Renal pelvis (tissue), 4 donors: Measurements from ENCODE around the gene CD84. TPM values are rescaled to one million over a fixed set of nuclear protein-coding genes. Genes with fewer than 3 reads are reported as not detected.
"Not testable (repeated sequence)": the region's sequence is repeated elsewhere in the genome, so short reads cannot be mapped to it uniquely, and the experiment has no call there.

Source experiments
- DNase-seq: peaks from one replicate; pipeline ENCODE4 v3.0.0-alpha.2; 2013
- polyA plus RNA-seq, 3 donors: library from polyadenylated mRNA; unstranded; fragments of 120-200 nt; gene quantifications; one replicate each; pipeline ENCODE4 v1.2.1, GENCODE V29; 2013; ENCODE audit not compliant: insufficient read length in 3 of 3

CD84 gene
- polyA plus RNA-seq, 3 donors, result 0.98 to 1.1 (median 1.0) TPM

GRCh38 chr1:160575112-160575664 lies 4.1 kb downstream of the CD84 start:
- DNase-seq, result no peak

DNA sequence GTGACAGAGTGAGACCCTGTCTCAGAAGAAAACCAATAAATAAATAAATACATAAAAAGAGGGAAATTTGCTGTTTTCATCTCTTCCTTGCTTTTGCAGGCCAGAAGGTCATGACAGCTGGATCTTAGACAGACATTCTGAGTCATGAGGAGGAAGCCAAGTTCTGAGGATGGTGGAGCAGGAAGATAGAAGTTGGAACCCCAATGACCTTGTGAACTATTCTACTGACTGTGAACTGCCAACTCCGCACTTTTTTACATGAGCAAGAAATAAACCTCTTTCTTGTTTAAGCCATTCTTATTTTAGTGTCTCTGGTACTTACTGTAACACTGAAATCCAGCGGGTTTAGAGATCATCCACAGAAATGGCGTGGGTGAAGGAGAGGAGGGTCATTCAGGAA lies 8.5 kb downstream of the CD84 start:
- DNase-seq, result no peak

- no peak for DNase-seq
Observed at GRCh38 chr1:160569806-160570205, 9.5 kb downstream of the CD84 start.

- no peak for DNase-seq
Observed at GRCh38 chr1:160567858-160568682, 11.2 kb downstream of the CD84 start.

GRCh38 chr1:160567341-160567740 lies 12.0 kb downstream of the CD84 start:
- no peak for DNase-seq

- DNase-seq, result no peak
Observed at GRCh38 chr1:160565564-160565963, 13.7 kb downstream of the CD84 start.

- not testable (repeated sequence) for DNase-seq
Observed at GRCh38 chr1:160563230-160563629, 16.1 kb downstream of the CD84 start.

GRCh38 chr1:160562745-160563144 lies 16.6 kb downstream of the CD84 start:
- DNase-seq, result not testable (repeated sequence)

DNA sequence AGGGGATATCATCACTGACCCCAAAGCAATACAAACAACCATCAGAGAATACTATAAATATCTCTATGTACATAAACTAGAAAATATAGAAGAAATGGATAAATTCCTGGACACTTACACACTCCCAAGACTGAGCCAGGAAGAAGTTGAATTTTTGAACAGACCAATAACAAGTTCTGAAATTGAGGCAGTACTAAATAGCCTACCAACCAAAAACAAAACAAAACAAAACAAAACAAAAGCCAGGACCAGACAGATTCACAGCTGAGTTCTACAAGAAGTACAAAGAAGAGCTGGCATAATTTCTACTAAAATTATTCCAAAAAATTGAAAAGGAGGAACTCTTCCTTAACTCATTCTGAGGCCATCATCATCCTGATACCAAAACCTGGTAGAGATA lies 18.5 kb downstream of the CD84 start:
- DNase-seq, result no peak

- DNase-seq, result no peak
Observed at GRCh38 chr1:160560045-160560705, 19.1 kb downstream of the CD84 start.

DNA sequence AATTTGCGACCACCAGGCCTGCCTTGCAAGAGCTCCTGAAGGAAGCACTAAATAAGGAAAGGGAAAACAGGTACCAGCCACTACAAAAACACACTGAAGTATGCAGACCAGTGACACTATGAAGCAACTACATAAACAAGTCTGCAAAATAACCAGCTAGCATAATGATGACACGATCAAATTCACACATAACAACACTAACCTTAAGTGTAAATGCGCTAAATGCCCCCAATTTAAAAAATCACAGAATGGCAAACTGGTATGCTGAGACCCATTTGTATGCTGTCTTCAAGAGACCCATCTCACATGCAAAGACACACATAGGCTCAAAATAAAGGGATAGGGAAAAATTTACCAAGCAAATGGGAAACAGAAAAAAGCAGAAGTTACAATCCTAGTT lies 19.9 kb downstream of the CD84 start:
- DNase-seq, result not testable (repeated sequence)

DNA sequence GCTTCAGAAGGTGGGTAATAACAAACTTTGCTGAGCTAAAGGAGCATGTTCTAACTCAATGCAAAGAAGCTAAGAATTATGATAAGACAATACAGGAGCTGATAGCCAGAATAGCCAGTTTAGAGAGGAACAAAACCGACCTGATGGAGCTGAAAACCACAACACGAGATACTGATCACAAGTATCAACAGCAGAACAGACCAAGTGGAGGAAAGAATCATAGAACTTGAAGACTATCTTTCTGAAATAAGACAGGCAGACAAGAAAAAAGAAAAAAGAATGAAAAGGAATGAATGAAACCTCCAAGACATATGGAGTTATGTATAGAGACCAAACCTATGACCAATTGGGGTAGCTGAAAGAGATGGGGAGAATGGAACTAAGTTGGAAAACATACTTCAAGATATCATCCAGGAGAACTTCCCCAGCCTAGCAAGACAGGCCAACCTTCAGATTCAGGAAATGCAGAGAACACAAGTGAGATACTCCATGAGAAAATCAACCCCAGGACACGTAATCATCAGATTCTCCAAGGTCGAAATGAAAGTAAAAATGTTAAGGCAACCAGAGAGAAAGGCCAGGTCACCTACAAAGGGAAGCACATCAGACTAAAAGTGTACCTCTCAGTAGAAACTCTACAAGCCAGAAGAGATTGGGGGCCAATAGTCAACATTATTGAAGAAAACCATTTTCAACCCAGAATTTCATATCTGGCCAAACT lies 20.5 kb downstream of the CD84 start:
- no peak for DNase-seq

GRCh38 chr1:160553778-160554177 lies 25.5 kb downstream of the CD84 start:
- DNase-seq, result no peak

DNA sequence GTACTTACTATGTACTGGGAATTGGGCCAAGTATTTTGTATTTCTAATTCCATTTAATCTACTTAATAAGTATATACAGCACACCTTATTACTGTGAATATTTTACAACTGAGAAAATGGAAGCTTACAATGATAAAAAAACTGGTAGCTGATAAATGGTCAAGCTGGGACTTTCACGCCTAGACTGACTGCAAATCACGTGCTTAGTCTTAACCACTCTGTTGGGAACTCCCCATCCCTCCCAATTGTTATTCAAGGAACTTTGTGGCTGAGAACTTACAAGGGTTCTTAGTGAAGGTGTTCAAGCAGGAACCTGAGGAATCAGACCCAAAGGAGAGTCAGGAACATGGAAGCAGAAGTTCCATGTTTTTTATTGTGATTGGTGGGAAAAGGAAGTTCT lies 26.9 kb downstream of the CD84 start:
- no peak for DNase-seq

DNA sequence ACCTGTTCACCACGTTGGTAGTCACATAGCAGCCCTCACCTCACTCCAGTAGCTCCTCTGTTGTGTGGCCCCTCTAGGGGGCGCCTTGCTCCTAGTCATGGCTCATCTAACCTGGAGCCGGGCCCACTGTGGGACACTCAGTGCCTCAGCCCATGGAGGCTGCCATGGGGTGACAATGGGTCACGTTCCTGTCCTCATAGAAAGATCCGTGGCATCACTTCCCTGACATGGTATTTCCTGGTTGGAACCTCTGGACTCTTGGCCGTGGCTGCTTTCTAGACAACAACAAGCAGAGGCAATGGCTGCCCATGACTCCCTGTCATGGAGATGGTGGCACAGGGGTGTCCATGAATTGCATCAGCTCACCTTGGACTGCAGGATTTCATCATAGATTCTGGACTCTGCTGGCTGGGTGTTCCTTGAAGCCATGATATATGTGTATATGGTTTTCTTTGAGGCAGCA lies 28.7 kb downstream of the CD84 start:
- DNase-seq, result no peak

DNA sequence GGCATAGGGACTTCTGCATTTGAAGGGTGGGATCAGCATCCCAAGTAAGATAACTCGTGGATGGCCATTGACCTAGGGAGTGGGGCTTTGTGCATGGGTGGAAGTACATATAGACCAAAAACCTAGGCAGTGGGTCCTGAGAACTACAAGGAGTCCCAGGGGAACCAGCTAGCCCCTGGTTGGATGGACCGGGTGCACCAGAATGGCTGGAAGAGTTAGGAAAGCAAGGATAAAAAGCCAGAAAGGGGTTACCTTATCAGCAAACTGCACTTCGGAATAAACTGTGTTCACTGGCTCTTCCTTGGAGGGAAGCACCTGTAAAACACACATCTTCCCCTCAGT lies 29.7 kb downstream of the CD84 start:
- no peak for DNase-seq

- DNase-seq, result no peak
Observed at GRCh38 chr1:160548960-160549664, 30.2 kb downstream of the CD84 start.

DNA sequence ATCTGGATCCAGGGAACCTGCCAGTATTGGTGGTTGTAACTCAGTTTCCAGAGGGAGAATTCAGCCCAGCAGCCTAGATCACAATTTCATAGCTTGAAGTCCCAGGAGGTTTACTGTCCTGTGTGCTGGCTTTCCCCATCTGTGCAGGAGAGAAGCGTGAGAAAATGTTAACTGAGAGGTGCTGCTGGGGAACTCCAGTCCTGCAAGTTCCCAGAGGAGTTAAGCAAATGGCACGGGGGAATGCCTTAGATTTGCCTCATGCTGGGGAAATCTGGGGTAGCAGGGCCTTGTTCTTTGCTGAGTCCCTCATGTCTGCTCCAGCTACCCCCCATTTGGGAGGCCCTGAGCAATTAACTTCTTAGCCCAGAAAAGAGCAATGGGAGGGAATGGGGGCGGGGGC lies 31.1 kb downstream of the CD84 start:
- no peak for DNase-seq

DNA sequence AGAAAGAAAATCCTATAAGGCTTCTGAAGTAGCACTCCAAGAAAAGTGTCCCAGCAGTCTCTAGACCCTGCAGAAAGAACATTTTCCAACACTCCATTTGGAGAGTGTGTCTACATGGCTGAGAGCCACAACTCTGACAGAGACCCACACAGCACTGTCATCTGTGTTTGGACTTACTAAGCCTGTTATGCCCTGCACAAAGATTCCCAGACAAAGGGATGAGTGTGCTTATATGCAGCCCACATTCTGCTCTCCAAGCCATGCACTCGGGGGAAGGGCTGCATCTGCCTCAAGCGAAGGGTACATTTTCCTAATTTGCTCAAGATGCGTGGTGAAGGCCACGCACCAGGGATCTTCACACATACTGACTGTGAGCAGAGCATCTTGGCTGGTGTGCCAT lies 31.9 kb downstream of the CD84 start:
- DNase-seq, result no peak

- DNase-seq, result no peak
Observed at GRCh38 chr1:160546942-160547341, 32.4 kb downstream of the CD84 start.

DNA sequence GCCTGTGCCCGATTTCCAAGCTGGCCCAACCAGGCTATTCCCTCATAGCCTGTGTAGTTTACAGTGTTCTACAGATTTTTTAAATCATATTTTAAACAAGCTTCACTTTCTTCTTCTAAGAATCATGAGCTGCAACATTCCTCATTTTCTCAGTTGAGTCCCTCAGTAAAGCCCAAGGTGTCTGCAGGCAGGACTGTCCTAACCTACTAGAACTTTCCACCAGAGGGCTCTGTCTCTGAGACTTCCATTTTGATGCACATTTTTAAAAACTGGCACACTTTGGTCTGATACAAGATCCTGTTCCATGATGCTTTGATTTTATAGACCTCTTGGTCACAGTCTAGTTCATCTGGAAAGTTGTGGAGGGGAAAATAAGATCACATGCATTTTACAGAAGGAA lies 34.6 kb downstream of the CD84 start:
- DNase-seq, result no peak
